NT2/D1 (cell line): ENCODE measurements around the gene HECTD2.

Experiments
- DNase-seq: peaks from one replicate; pipeline ENCODE4 v3.0.0-alpha.2; 2011; ENCODE audit warnings: low read depth, low spot score
- H3K27me3 ChIP-seq: 2 replicates; pipeline ENCODE4 v1.6.0; 2011; ENCODE audit warnings: mild to moderate bottlenecking; ENCODE audit not compliant: insufficient read length, insufficient read depth
- H3K36me3 ChIP-seq: 2 replicates; pipeline ENCODE4 v1.6.1; 2011; ENCODE audit warnings: mild to moderate bottlenecking, low read length, mixed read lengths; ENCODE audit not compliant: insufficient read depth, insufficient read length
- H3K4me1 ChIP-seq: 2 replicates; pipeline ENCODE4 v1.5.1; 2011; ENCODE audit not compliant: insufficient read depth, insufficient read length
- H3K4me3 ChIP-seq: 2 replicates; pipeline ENCODE4 v1.5.1; 2011; ENCODE audit warnings: low read depth; ENCODE audit not compliant: insufficient read length
- H3K9ac ChIP-seq: 2 replicates; pipeline ENCODE4 v1.6.0; 2011; ENCODE audit warnings: low read depth; ENCODE audit not compliant: insufficient read length
- H3K9me3 ChIP-seq: 2 replicates; pipeline ENCODE4 v1.5.1; 2011; ENCODE audit warnings: mild to moderate bottlenecking, low read length; ENCODE audit not compliant: insufficient read depth
- SUZ12 ChIP-seq: IDR thresholded peaks from 2 replicates; pipeline ENCODE4 v1.6.1; 2011; ENCODE audit not compliant: insufficient read length, insufficient read depth; ENCODE audit errors: extremely low read depth
- YY1 ChIP-seq: IDR thresholded peaks from 2 replicates; pipeline ENCODE4 v1.6.1; 2011; ENCODE audit not compliant: insufficient read length, insufficient read depth
- ZNF274 ChIP-seq: IDR thresholded peaks from 2 replicates; pipeline ENCODE4 v1.6.1; 2011; ENCODE audit warnings: mild to moderate bottlenecking, low read depth, low read length

HECTD2 gene

DNA sequence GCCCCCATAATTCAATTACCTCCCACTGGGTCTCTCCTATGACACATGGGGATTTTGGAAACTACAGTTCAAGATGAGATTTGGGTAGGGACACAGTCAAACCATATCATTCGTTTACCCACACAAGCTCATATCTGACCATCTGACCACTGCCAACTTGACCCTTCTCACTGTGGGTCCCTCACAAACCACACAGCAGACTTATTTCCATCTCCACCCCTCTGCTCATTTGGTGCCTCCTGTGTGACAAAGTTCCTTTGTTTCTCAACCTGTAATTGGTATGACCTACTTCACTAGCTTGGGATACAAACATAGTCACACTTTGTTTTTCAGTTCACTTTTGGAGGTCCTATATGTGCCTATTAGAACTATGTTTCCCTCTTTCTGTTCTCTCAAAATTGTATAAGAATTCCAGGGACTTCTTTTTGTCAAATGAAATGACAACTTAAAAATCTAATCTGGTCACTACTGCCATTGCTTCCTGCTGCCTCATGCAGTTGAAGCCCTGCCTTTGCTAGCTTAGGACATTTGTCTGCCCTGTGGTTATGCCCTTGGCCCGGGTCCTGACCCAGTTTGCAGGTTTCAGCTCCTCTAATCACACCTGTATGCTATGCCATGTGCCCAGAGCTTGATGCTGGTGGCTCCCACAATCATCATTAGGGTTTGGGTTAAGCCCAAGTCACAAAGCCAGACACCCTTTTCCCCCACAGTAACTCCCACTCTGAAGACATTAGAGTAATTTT is 152.9 kb downstream of the HECTD2 start:
- Histone ChIP-seq H3K4me1 (no peaks in the 10 kb centered on the region), H3K27me3 (no peaks in the 10 kb centered on the region), H3K36me3 (no peaks in the 10 kb centered on the region), H3K9me3 (peaks cover 19% of the 10 kb centered on the region; the same call in 1 of the 2 replicates), H3K4me3 (no peak overlapping the region), H3K9ac (no peak overlapping the region)
- TF ChIP-seq SUZ12 (no peak), ZNF274 (no peak), YY1 (no peak)
- no peak for DNase-seq

GRCh38 chr10:91564026-91564425 is 153.9 kb downstream of the HECTD2 start:
- H3K4me3 ChIP-seq = no peak overlapping the region
- no peaks in the 10 kb centered on the region for H3K36me3 ChIP-seq
- DNase-seq = no peak
- TF ChIP-seq SUZ12 = no peak
- H3K9me3 ChIP-seq = peaks cover 19% of the 10 kb centered on the region; the same call in 1 of the 2 replicates
- H3K9ac ChIP-seq = no peak overlapping the region
- H3K4me1 ChIP-seq = no peaks in the 10 kb centered on the region
- H3K27me3 ChIP-seq = no peaks in the 10 kb centered on the region
